ENCODE results near the gene TNFSF13B.

Gene TNFSF13B

DNA sequence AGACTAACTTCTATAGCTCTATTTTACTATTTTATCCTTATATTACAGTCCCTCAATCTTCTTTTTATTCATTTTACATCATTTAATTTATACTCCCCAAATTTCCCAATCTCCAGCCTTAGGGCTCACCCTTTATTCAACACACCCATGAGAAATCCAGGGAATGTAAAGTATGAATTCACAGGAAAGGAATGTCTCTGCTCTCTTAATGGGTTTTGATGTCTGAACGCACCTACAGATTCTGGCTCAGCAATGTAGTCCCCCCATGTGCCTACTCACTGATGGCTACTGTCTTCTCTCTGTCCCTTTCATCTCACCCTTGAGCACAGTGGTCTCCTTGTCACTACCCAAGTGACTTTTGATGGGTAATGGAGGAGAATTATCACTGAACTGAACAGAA is 32.8 kb downstream of the TNFSF13B start:
- Histone ChIP-seq H3K9me3 (ENCODE audit: insufficient read depth, low read length) (no peaks in the 10 kb centered on the region), H3K79me2 (ENCODE audit: insufficient read depth, low read length) (no peaks in the 10 kb centered on the region), H4K20me1 (ENCODE audit: low read depth, low read length) (no peaks in the 10 kb centered on the region), H3K4me2 (ENCODE audit: low read depth, low read length, poor library complexity, severe bottlenecking) (no peak overlapping the region), H3K36me3 (ENCODE audit: low read length) (no peaks in the 10 kb centered on the region), H3K9ac (ENCODE audit: low read length) (no peak overlapping the region), H3F3A (ENCODE audit: insufficient read depth) (no peaks in the 10 kb centered on the region), H3K27ac (ENCODE audit: low read depth, low read length) (no peak overlapping the region), H3K27me3 (ENCODE audit: low read length) (no peaks in the 10 kb centered on the region), H2AFZ (ENCODE audit: low read depth, low read length, severe bottlenecking) (no peak overlapping the region), H3K4me3 (ENCODE audit: insufficient read depth, low read length, poor library complexity, severe bottlenecking) (no peak overlapping the region), H3K9me2 (replicated peaks; ENCODE audit: insufficient read depth, low read length) (no peaks in the 10 kb centered on the region)
- no peak for TF ChIP-seq EZH2phosphoT487 (conservative IDR thresholded peaks at IDR 0.05; ENCODE audit: low read length)
- no peak for TF ChIP-seq CTCF (IDR thresholded peaks at IDR 0.05; ENCODE audit: insufficient read depth, low read length, poor library complexity, severe bottlenecking)

GRCh38 chr13:108304170-108305016 is 34.9 kb downstream of the TNFSF13B start:
- no peaks in the 10 kb centered on the region for H3K79me2 ChIP-seq (ENCODE audit: insufficient read depth, low read length)
- no peaks in the 10 kb centered on the region for H3F3A ChIP-seq (ENCODE audit: insufficient read depth)
- no peaks in the 10 kb centered on the region for H3K36me3 ChIP-seq (ENCODE audit: low read length)
- no peak overlapping the region for H3K4me2 ChIP-seq (ENCODE audit: low read depth, low read length, poor library complexity, severe bottlenecking)
- no peaks in the 10 kb centered on the region for H3K27me3 ChIP-seq (ENCODE audit: low read length)
- no peak overlapping the region for H3K9ac ChIP-seq (ENCODE audit: low read length)
- no peak overlapping the region for H2AFZ ChIP-seq (ENCODE audit: low read depth, low read length, severe bottlenecking)
- no peaks in the 10 kb centered on the region for H3K9me2 ChIP-seq (replicated peaks; ENCODE audit: insufficient read depth, low read length)
- TF ChIP-seq CTCF (IDR thresholded peaks at IDR 0.05; ENCODE audit: insufficient read depth, low read length, poor library complexity, severe bottlenecking) (no peak), EZH2phosphoT487 (conservative IDR thresholded peaks at IDR 0.05; ENCODE audit: low read length) (no peak)
- no peaks in the 10 kb centered on the region for H4K20me1 ChIP-seq (ENCODE audit: low read depth, low read length)
- H3K27ac ChIP-seq (ENCODE audit: low read depth, low read length), result no peak overlapping the region
- no peak overlapping the region for H3K4me3 ChIP-seq (ENCODE audit: insufficient read depth, low read length, poor library complexity, severe bottlenecking)
- no peaks in the 10 kb centered on the region for H3K9me3 ChIP-seq (ENCODE audit: insufficient read depth, low read length)

GRCh38 chr13:108305655-108306054 is 36.1 kb downstream of the TNFSF13B start:
- Histone ChIP-seq H4K20me1 (ENCODE audit: low read depth, low read length) (no peaks in the 10 kb centered on the region), H3K4me3 (ENCODE audit: insufficient read depth, low read length, poor library complexity, severe bottlenecking) (no peak overlapping the region), H3K79me2 (ENCODE audit: insufficient read depth, low read length) (no peaks in the 10 kb centered on the region), H3K27ac (ENCODE audit: low read depth, low read length) (no peak overlapping the region), H3K9me3 (ENCODE audit: insufficient read depth, low read length) (no peaks in the 10 kb centered on the region), H3K9me2 (replicated peaks; ENCODE audit: insufficient read depth, low read length) (no peaks in the 10 kb centered on the region), H3K27me3 (ENCODE audit: low read length) (no peaks in the 10 kb centered on the region), H3K4me2 (ENCODE audit: low read depth, low read length, poor library complexity, severe bottlenecking) (no peak overlapping the region), H3F3A (ENCODE audit: insufficient read depth) (no peaks in the 10 kb centered on the region), H3K9ac (ENCODE audit: low read length) (no peak overlapping the region), H3K36me3 (ENCODE audit: low read length) (no peaks in the 10 kb centered on the region), H2AFZ (ENCODE audit: low read depth, low read length, severe bottlenecking) (no peak overlapping the region)
- TF ChIP-seq EZH2phosphoT487 (conservative IDR thresholded peaks at IDR 0.05; ENCODE audit: low read length) (no peak), CTCF (IDR thresholded peaks at IDR 0.05; ENCODE audit: insufficient read depth, low read length, poor library complexity, severe bottlenecking) (no peak)

All from SU-DHL-6 (cell line).